Measurements from ENCODE around the gene GPC6.

DNA sequence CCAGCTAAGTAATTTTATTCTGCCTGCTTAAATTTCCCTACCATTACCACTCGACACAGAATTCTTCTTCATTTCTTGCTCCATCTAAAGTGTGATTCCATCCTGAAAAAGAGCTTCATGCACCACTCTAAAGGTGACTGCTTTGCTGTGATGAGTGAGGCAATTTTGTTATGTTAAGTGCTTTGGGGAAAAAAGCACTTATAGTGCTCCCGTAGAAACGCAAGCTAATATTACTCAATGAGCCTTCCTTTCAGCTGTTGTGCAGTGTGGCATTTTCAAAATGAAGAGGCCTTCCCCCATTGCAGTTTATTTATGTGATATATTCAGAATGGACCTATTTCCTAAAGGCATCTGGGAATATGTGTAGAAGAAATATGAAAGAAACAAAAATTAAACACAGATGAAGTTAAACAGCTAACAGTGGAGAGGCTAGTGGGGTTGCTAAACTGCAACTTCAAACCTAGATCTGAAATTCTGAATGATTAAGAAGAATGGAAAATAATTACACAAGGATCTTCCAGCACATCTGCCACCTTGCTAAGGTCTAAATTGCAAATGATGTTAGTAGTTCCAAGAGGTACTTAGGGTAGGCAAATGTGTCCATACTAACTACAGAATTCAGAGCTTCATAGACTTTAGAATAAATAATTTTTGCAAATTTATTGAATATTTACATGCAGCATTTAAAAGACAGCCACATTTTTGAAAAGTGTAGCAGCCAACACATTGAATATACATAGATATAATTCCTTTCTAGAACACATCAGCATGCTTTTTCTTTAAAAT is 1041.2 kb downstream of the GPC6 start:
- TF ChIP-seq EZH2 (IDR thresholded peaks at IDR 0.05; ENCODE audit: insufficient read depth, poor library complexity, severe bottlenecking) (no peak), EZH2phosphoT487 (IDR thresholded peaks at IDR 0.05; ENCODE audit: insufficient read depth, low read depth) (no peak)

Data from GM23248 (cell line).